ENCODE measurements around the gene TESK2.
A peak's percentile ranks its signal among the peaks of the same experiment; 100 is the strongest.
"Not testable (repeated sequence)": the region's sequence is repeated elsewhere in the genome, so short reads cannot be mapped to it uniquely, and the experiment has no call there.

Gene TESK2

DNA sequence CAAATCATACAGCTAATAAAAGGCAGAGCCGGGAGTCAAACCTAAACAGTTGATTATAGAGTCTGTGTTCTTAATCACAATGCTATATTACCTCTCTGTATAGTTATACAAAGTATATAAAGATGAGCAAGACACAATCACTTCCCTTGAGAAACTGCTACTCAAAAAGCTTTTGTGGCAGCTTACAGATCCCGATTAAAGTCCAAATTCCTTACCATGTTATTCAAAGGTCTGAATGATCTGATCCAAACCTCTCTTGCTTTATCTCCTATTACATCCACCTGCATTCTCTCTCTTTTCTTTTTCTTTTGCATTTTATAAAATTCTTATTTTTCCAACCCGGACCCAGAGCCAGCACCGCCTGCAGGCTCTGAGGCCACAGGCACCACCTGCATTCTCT is 93.7 kb downstream of the TESK2 start:
- TF ChIP-seq, protein P1, sequence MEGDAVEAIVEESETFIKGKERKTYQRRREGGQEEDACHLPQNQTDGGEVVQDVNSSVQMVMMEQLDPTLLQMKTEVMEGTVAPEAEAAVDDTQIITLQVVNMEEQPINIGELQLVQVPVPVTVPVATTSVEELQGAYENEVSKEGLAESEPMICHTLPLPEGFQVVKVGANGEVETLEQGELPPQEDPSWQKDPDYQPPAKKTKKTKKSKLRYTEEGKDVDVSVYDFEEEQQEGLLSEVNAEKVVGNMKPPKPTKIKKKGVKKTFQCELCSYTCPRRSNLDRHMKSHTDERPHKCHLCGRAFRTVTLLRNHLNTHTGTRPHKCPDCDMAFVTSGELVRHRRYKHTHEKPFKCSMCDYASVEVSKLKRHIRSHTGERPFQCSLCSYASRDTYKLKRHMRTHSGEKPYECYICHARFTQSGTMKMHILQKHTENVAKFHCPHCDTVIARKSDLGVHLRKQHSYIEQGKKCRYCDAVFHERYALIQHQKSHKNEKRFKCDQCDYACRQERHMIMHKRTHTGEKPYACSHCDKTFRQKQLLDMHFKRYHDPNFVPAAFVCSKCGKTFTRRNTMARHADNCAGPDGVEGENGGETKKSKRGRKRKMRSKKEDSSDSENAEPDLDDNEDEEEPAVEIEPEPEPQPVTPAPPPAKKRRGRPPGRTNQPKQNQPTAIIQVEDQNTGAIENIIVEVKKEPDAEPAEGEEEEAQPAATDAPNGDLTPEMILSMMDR (IDR thresholded peaks at IDR 0.05; ENCODE audit: low read length, missing control alignments) = no peak
- no peak for DNase-seq (ENCODE audit: low read depth)
- no peak overlapping the region for H3K4me3 ChIP-seq (replicated peaks; ENCODE audit: low read depth, low read length)

DNA sequence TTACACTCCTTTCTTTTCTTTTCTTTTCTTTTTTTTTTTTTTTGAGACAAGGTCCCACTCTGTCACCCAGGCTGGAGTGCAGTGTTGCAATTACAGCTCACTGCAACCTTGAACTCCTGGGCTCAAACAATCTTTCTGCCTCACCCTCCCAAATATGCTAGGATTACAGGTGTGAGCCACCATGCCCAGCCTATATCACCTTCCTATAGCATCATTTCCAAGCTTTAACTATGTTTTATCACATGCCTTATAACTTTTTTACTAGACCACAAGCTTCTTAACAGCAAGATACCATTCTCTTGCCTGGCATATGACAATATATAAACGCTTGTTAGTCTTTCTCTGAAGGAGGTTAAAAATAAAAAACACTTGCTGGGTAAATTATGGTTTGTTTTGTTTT is 95.4 kb downstream of the TESK2 start:
- no peak overlapping the region for H3K4me3 ChIP-seq (replicated peaks; ENCODE audit: low read depth, low read length)
- DNase-seq (ENCODE audit: low read depth) = no peak
- TF ChIP-seq, protein P1 (IDR thresholded peaks at IDR 0.05; ENCODE audit: low read length, missing control alignments) = no peak

GRCh38 chr1:45395051-45395450 is 95.9 kb downstream of the TESK2 start:
- TF ChIP-seq, protein P1 (IDR thresholded peaks at IDR 0.05; ENCODE audit: low read length, missing control alignments) = no peak
- no peak overlapping the region for H3K4me3 ChIP-seq (replicated peaks; ENCODE audit: low read depth, low read length)
- DNase-seq (ENCODE audit: low read depth) = no peak

DNA sequence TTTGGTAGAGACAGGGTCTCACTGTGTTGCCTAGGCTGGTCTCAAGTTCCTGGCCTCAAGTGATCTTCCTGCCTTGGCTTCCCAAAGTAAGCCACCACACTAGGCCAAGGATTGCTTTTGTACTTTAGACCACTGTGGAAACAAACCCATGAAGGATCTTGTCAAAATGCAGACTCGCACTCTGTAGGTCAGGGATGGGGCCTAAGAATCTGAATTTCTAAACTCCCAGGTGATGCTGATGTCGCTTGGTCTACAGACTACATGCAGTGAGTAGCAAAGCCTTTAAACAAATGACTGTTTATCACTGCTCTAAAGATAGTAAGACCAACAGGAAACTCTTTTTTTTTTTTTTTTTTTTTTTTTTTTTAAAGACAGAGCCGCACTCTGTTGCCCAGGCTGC is 96.6 kb downstream of the TESK2 start:
- DNase-seq (ENCODE audit: low read depth) = peak; percentile 3
- TF ChIP-seq, protein P1 (IDR thresholded peaks at IDR 0.05; ENCODE audit: low read length, missing control alignments) = no peak
- no peak overlapping the region for H3K4me3 ChIP-seq (replicated peaks; ENCODE audit: low read depth, low read length)

DNA sequence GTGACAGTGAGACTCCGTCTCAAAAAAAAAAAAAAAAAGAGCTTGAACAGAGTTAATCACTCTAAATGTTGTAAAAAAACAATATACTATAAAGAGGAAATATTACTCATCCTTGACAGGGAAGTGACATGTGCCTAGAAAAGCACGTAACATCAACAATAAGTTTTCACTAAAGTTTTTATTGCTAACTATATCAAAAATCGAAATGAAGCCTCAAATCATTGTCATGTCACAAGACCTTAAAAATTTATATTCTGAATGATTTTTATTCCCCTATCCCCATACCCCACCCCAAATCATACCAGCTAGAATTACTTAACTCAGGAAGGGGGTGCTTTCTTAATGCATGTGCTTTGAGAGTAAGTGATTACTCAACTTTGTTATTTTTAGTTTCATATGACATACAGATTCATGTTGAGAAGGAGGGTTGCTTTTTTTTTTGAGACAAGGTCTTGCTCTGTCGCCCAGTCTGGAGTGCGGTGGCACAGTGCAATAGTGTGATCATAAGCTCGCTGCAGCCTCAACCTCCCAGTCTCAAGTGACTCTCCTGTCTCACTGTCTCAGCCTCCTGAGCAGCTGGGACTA is 97.2 kb downstream of the TESK2 start:
- peak; percentile 32 for DNase-seq (ENCODE audit: low read depth)
- H3K4me3 ChIP-seq (replicated peaks; ENCODE audit: low read depth, low read length) = no peak overlapping the region
- TF ChIP-seq, protein P1 (IDR thresholded peaks at IDR 0.05; ENCODE audit: low read length, missing control alignments) = no peak

GRCh38 chr1:45386219-45386618 is 104.7 kb downstream of the TESK2 start:
- TF ChIP-seq, protein P1 (IDR thresholded peaks at IDR 0.05; ENCODE audit: low read length, missing control alignments) = no peak
- DNase-seq (ENCODE audit: low read depth) = no peak
- H3K4me3 ChIP-seq (replicated peaks; ENCODE audit: low read depth, low read length) = no peak overlapping the region

- TF ChIP-seq, protein P1 (IDR thresholded peaks at IDR 0.05; ENCODE audit: low read length, missing control alignments) = no peak
- no peak overlapping the region for H3K4me3 ChIP-seq (replicated peaks; ENCODE audit: low read depth, low read length)
- no peak for DNase-seq (ENCODE audit: low read depth)
These were observed 105.7 kb downstream of the TESK2 start for GRCh38 chr1:45385302-45385701.

DNA sequence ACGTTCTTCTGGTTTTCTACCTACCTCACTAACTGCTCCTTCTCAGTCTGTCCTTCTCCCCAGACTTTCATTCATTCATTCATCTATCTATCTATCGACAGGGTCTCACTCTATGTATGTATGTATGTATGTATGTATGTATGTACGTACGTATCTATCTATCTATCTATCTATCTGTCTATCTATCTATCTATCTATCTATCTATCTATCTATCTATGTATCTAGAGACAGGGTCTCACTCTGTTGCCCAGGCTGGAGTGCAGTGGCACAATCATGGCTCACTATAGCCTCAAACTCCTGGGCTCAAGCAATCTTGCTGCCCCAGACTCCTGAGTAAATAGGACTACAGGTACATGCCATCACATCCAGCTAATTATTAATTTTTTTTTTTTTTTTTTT is 106.8 kb downstream of the TESK2 start:
- not testable (repeated sequence) for H3K4me3 ChIP-seq (replicated peaks; ENCODE audit: low read depth, low read length); DNase-seq (ENCODE audit: low read depth)

Data from fibroblast of pulmonary artery (primary cell).